ENCODE measurements around the gene LKAAEAR1.

Gene LKAAEAR1

DNA sequence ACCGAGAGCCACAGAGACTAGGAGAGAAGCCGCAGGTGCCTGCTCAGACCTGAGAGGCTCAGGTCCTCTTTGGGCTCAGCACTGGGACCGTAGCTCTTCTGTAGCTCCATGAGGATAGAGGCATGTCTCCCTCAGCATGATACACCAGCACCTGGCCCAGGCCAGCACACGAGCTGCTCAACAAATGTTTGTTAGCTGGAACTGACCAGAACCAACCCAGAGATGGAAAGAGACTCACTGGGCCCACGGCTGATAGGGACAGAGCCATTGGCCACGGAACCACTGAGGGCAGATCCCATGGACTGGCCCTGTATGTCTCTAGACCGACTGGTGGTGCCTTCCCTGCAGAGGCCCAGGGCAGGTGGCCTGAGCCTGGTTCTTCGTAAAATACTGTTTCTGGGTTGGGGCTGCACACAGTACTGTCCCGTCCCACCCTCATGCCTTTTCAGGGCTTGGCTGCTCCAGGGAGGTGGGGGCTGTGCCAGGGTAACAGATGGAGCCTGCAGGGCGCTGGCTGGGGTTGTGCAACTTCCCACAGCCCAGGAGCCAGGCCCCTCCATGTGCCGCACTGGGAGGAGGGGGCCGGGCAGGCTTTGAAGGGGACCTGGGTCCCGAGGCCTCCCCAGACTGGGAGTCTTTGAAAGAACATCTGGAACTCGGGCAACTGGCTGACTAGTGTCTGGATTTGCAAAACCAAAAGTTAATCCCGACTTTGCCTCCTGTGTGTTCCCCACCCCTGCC, 43.0 kb downstream of the LKAAEAR1 start:
- Histone ChIP-seq H4K20me1 (ENCODE audit: insufficient read depth, low read length) (peaks cover 10% of the 10 kb centered on the region; the same call in 1 of the 2 replicates), H3K9me3 (ENCODE audit: insufficient read depth, low read length, severe bottlenecking) (no peaks in the 10 kb centered on the region), H3K9ac (ENCODE audit: low read depth, low read length) (no peak overlapping the region; the same call in 1 of the 2 replicates), H3K27me3 (ENCODE audit: insufficient read depth, low read length, poor library complexity) (peaks cover 42% of the 10 kb centered on the region), H2AFZ (ENCODE audit: low read depth, low read length) (no peak overlapping the region), H3K79me2 (ENCODE audit: insufficient read depth, low read length) (no peaks in the 10 kb centered on the region), H3K27ac (ENCODE audit: low read length) (no peak overlapping the region), H3K4me1 (ENCODE audit: insufficient read depth, low read length) (peaks cover 34% of the 10 kb centered on the region), H3K4me2 (ENCODE audit: insufficient read depth, low read length) (no peak overlapping the region), H3K36me3 (ENCODE audit: insufficient read depth, low read length) (no peaks in the 10 kb centered on the region), H3K4me3 (ENCODE audit: low read depth in 1 of 2, low read length in 2 of 2) (no peak overlapping the region)
- ATAC-seq (ENCODE audit: insufficient read depth, low read depth) (no peak), DNase-seq (no peak)
- TF ChIP-seq EZH2 (IDR thresholded peaks at IDR 0.05; ENCODE audit: borderline replicate concordance, low read depth, low read length, severe bottlenecking) = no peak
- TF ChIP-seq, protein P1, sequence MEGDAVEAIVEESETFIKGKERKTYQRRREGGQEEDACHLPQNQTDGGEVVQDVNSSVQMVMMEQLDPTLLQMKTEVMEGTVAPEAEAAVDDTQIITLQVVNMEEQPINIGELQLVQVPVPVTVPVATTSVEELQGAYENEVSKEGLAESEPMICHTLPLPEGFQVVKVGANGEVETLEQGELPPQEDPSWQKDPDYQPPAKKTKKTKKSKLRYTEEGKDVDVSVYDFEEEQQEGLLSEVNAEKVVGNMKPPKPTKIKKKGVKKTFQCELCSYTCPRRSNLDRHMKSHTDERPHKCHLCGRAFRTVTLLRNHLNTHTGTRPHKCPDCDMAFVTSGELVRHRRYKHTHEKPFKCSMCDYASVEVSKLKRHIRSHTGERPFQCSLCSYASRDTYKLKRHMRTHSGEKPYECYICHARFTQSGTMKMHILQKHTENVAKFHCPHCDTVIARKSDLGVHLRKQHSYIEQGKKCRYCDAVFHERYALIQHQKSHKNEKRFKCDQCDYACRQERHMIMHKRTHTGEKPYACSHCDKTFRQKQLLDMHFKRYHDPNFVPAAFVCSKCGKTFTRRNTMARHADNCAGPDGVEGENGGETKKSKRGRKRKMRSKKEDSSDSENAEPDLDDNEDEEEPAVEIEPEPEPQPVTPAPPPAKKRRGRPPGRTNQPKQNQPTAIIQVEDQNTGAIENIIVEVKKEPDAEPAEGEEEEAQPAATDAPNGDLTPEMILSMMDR (IDR thresholded peaks at IDR 0.05; ENCODE audit: borderline replicate concordance, extremely low read depth, low read length, poor library complexity, severe bottlenecking) = no peak

DNA sequence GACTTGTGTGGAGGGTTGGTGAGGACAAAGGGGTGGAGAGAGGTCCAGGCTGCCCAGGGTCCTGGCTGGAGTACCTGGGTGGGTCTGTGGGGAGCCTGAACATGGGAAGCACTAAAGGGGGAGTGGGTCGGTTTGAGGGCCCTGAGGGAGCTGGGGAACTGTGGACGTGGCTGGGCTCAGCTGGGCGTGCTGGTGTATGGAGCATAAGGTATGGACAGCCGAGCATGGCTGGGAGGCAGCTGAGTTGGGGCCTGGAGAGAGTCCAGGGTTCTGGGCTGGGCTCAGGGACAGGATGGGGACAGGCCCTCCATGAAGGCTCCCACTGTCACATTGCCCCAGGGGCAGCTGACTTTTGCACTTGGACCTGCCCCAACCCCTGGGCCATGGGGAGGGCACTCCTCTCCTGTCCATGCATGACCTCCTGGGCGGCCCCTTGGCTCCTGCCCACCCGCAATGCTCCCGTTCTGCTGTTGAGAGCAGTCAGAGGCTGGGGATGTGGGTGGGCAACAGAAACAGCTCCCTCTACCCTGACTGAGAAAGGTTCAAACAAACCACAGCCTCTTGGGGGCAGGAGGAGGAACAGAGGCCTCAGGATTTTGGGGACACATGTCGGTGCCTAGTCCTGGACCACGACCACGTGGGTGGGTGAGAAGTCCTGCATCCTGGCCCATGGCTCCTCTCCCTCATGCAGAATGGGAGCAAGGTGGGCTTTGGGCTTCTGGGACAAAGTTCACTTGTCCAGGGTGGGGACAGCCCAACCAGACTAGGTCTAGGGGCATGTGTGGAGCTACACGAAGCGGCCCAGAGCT, 43.8 kb downstream of the LKAAEAR1 start:
- Histone ChIP-seq H3K27me3 (ENCODE audit: insufficient read depth, low read length, poor library complexity) (peaks cover 42% of the 10 kb centered on the region), H3K4me3 (ENCODE audit: low read depth in 1 of 2, low read length in 2 of 2) (no peak overlapping the region), H4K20me1 (ENCODE audit: insufficient read depth, low read length) (peaks cover 13% of the 10 kb centered on the region; the same call in 1 of the 2 replicates), H3K4me1 (ENCODE audit: insufficient read depth, low read length) (peaks cover 34% of the 10 kb centered on the region), H3K27ac (ENCODE audit: low read length) (no peak overlapping the region), H3K4me2 (ENCODE audit: insufficient read depth, low read length) (no peak overlapping the region), H3K9me3 (ENCODE audit: insufficient read depth, low read length, severe bottlenecking) (no peaks in the 10 kb centered on the region), H3K36me3 (ENCODE audit: insufficient read depth, low read length) (no peaks in the 10 kb centered on the region), H3K79me2 (ENCODE audit: insufficient read depth, low read length) (no peaks in the 10 kb centered on the region), H3K9ac (ENCODE audit: low read depth, low read length) (no peak overlapping the region), H2AFZ (ENCODE audit: low read depth, low read length) (no peak overlapping the region)
- DNase-seq (no peak), ATAC-seq (ENCODE audit: insufficient read depth, low read depth) (no peak)
- TF ChIP-seq EZH2 (IDR thresholded peaks at IDR 0.05; ENCODE audit: borderline replicate concordance, low read depth, low read length, severe bottlenecking) = no peak
- TF ChIP-seq, protein P1 (IDR thresholded peaks at IDR 0.05; ENCODE audit: borderline replicate concordance, extremely low read depth, low read length, poor library complexity, severe bottlenecking) = no peak

DNA sequence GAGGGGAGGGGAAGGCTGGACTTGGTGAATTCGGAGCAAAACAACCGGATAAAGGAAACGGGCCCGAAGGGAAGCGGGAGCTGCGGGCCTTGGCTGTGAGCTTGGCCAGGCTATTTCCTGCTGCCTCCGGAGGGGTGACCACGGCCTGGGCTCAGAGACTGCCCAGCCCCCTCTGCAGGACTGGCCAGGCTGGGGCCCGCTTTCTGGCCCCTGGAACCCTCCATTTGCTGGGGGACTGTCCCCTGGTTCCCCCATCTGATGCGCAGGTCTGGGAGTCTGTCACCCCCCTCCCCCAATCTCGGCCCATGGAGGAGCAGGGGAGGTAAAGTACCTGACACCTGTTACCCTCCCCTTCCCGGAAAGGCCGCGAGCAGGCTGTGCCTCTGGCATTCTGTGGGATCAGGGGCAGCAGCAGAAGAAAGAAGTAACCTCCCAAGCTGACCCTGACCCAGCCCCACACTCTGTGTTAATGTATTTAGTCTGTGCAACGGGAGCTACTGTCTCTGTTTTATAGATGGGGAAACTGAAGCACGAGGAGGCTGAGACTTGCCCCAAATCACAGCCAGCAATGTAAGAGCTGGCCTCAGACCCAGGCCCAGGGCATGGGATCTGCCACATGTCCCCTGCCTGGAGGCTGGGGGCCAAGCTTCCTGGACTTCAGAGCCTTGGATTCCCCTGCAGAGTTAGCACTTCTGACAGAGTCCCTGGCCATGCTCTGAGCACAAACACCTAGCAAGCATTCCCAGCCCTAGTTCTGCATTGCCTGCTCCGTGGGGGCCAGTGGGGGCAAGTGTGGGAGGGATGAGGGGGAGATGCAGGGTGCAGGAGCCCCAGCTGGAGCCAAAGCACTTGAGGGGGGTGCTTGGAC, 44.7 kb downstream of the LKAAEAR1 start:
- no peak for TF ChIP-seq EZH2 (IDR thresholded peaks at IDR 0.05; ENCODE audit: borderline replicate concordance, low read depth, low read length, severe bottlenecking)
- TF ChIP-seq, protein P1 (IDR thresholded peaks at IDR 0.05; ENCODE audit: borderline replicate concordance, extremely low read depth, low read length, poor library complexity, severe bottlenecking) = no peak
- Histone ChIP-seq H3K27ac (ENCODE audit: low read length) (no peak overlapping the region), H3K79me2 (ENCODE audit: insufficient read depth, low read length) (no peaks in the 10 kb centered on the region), H3K9ac (ENCODE audit: low read depth, low read length) (peak overlapping the region; percentile 70; the same call in 1 of the 2 replicates), H3K4me1 (ENCODE audit: insufficient read depth, low read length) (peaks cover 36% of the 10 kb centered on the region), H3K9me3 (ENCODE audit: insufficient read depth, low read length, severe bottlenecking) (no peaks in the 10 kb centered on the region), H4K20me1 (ENCODE audit: insufficient read depth, low read length) (peaks cover 13% of the 10 kb centered on the region; the same call in 1 of the 2 replicates), H3K4me2 (ENCODE audit: insufficient read depth, low read length) (peak overlapping the region; percentile 99), H3K27me3 (ENCODE audit: insufficient read depth, low read length, poor library complexity) (peaks cover 42% of the 10 kb centered on the region), H2AFZ (ENCODE audit: low read depth, low read length) (no peak overlapping the region), H3K4me3 (ENCODE audit: low read depth in 1 of 2, low read length in 2 of 2) (peak overlapping the region in 1 of 2 experiments; percentile 66; a peak in 2 of 4 replicates), H3K36me3 (ENCODE audit: insufficient read depth, low read length) (peaks cover 5% of the 10 kb centered on the region; the same call in 1 of the 2 replicates)
- no peak for DNase-seq
- no peak for ATAC-seq (ENCODE audit: insufficient read depth, low read depth)
